ENCODE results near the gene CMTM5.
"Not testable (repeated sequence)": the region's sequence is repeated elsewhere in the genome, so short reads cannot be mapped to it uniquely, and the experiment has no call there.

Gene CMTM5

DNA sequence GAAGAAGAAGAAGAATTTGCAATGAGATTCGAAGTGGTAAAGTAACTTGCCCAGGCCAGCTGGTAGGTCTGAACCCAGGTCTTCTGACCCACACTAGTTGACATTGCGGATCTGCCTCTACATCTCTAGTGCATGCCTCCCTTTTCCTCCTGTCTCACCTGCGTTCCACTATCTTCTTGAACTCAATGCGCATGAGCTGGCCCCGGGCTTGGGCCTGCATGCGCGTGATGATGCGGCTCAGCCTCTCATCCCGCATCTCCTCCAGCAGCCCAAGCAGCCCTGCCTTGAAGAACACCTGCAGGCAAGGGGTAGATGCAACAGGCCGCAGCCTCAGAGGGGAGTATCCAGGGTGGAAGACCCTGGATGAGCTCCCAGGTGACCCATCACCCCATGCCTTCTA lies 19.3 kb downstream of the CMTM5 start:
- in situ Hi-C loops (cut with MboI; ENCODE audit: low sequenced_read_pairs), result no loop called here

DNA sequence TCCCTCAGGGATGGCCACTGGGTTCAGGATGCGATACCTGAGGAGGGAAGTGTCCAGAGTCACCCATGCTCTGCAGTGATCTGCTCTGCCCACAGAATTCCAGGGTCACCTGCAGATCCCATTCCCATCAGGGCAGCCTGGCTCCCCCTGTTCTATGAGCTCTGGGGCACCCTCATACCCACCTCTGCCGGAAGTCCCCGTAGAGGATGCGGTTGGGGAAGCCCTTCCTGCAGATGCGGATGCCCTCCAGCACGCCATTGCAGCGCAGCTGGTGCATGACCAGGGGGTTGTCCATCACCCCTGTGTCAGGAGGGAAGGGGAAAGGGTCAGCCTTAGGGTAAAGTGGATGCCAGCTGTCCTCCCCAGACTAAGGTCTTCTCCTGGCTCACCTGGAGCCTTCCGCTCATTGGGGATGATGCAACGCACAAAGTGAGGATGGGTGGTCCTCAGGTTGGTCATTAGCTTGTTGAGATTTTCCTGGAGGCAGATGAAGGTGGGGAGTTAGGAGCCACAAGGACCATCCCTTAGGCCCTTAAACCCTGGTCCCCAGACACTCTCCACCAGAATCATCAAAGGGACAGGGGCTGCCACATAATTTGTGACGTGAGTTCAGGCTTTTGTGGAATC lies 20.0 kb downstream of the CMTM5 start:
- in situ Hi-C loops (cut with MboI; ENCODE audit: low sequenced_read_pairs), result no loop called here

DNA sequence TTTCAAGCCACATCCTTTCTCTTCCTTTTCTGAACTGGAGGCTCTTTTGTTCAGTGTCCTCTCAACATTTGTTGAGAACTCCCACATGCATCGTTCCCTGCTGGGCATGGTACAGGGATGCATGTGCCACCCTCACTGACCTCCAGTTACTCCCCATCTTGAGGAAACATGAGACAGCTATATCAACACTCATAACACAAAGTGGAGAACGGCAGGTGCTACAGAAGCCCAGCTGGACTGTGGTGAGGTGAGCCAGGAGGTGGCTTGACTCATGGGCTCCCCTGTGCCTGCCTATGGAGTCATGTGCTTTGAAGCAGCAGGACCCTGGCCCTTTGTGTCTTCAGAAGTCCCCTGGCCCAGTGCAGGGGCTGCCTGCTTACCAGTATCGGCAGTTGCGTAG lies 21.5 kb downstream of the CMTM5 start:
- in situ Hi-C loops (cut with MboI; ENCODE audit: low sequenced_read_pairs), result no loop called here

DNA sequence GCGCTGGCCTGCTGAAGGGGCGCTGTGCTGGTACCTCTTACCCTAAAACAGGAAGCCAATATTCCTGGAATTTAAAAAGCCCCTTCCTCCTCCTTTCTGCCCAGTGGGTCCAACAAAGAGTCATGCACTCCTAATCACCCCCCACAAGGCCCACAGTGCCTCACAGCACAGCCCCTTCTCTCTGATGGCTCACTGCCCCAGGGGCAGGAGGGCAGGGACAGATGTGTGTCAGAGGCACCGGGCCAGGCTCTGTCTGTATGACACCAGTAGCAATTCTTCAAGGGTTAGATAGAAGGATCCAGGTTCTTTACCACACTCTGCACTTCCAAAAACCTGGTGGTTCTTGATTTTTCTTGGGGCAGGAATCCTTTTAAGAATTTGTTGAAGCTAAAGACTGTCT lies 22.3 kb downstream of the CMTM5 start:
- in situ Hi-C loops (cut with MboI; ENCODE audit: low sequenced_read_pairs), result no loop called here

DNA sequence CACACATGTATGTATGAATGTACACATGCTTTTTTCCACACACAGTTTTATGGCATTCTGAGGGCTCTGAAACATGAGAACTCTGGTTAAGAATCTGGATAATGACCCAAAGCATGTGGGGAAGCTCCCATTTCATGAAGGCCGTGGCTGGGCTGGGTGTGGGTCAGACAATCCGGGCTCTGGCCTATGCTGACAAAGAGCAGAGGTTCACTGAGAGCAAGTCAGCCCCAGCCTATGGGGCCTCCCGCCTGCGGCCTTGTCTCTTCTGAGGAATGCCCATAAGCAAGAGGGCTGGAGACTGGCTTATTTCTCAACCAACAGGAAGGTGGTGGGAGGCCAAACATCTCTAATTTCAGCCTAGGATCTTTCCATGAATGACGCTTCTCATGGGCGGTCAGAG lies 22.7 kb downstream of the CMTM5 start:
- in situ Hi-C loops (cut with MboI; ENCODE audit: low sequenced_read_pairs), result no loop called here

DNA sequence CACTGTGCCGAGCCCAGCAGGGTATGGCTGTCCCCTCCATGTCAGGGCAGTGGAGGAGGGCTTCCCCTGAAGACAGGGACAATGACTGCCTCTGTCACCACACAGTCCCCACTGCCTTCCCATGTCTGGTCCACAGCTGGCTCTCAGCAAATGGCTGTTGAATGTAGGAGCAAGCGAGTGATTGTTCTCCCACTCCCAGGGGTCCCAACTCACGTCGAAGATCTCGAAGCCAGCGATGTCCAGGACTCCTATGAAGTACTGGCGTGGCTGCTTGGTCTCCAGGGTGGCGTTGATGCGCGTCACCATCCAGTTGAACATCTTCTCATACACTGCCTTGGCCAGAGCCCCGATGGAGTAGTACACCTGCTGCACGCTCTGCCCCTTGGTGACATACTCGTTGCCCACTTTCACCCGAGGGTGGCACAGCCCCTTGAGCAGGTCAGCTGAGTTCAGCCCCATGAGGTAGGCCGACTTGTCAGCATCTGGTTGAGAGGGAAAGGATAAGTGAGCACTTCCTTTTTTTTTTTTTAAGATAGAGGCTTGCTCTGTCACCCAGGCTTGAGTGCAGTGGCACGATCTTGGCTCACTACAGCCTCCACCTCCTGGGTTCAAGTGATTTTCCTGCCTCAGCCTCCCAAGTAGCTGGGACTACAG lies 23.8 kb downstream of the CMTM5 start:
- in situ Hi-C loops (cut with MboI; ENCODE audit: low sequenced_read_pairs), result not testable (repeated sequence)

DNA sequence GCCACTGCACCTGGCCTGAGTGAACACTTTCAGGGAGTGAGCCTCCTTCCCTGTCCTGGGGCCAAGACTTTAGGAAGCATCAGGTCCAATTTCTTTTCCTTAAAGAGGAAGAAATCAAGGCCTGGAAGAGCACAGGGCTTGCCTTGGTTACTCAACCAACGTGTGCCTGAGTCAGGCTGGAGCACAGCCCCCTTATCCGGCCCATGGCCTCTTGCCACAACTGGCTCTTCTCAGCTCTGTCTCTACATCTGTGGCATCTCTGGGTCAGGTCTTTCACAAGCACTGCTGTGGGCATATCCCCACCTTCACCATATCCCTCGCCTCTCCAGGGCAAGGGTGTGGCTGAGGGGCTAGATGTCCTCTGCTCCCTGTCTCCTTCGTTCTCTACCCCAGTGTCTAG lies 24.4 kb downstream of the CMTM5 start:
- in situ Hi-C loops (cut with MboI; ENCODE audit: low sequenced_read_pairs), result no loop called here

DNA sequence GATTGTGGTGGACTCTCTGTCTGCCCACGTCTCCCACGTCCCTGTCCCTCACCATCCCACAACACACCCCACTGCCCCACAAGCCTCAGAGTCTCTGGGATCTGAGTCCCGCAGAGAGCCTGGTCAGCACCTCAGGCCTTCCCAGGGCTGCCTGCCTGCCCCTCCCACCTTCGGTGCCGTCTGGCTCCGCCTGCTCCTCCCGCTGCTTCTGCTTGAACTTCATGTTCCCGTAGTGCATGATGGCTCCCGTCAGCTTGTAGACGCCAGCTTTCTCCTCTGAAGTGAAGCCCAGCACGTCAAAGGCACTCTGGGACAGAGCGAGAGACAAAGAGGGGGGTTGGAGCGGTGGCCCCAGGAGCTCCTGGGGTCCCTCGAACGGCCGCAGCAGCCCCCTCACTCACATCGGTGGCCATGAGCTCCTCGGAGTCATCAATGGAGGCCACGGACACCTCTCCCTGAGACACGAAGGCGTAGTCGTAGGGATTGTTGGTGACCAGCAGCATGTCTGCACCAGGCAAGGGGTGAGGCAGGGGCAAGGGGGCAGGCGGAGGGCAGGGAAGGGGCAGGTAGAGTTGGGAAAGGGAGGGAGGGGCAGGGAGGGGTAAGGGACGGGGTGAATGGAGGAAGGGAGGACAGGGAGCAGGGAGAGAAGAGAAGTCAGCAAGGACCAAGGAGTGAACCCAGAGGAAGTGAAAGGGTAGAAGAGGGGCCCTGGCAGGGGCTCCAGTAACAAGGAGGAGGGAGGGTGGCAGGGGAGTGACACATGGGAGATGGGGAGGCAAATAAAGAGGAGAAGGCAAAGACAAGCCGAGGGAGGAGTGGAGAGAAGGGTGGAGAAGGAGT lies 25.7 kb downstream of the CMTM5 start:
- in situ Hi-C loops (cut with MboI; ENCODE audit: low sequenced_read_pairs), result no loop called here

DNA sequence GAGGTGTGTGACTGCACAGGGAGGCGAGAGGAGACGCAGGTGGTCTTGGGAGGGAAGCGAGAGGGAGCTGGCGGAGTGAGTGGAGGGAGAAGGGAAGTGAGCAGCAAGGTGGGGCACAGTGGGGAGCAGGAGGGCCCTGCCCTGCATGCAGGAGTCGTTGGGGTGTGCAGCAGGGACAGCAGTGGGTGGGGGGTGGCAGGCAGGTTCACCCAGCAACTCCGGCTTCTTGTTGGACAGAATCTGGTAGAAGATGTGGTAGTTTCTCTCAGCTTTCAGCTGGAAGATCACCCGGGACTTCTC lies 26.2 kb downstream of the CMTM5 start:
- in situ Hi-C loops (cut with MboI; ENCODE audit: low sequenced_read_pairs), result no loop called here

DNA sequence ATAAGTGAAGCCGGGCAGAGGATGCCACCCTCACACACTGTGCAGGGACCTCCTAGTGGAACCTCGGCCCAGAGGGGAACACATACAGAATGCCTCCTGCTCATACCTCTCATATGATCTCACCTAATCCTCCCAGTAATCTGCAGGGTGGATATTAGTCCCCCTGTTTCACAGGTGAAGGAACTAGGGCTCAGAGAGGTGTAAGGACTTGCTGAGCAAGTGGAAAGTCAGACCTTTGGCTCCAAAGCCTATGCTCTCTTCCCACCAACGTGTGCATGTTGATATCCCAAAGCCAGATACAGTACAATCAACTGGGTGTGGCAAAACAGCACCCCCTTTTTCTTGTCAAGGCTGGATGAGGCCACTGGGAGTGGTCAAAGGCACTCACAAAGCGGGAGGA lies 27.1 kb downstream of the CMTM5 start:
- in situ Hi-C loops (cut with MboI; ENCODE audit: low sequenced_read_pairs), result no loop called here

DNA sequence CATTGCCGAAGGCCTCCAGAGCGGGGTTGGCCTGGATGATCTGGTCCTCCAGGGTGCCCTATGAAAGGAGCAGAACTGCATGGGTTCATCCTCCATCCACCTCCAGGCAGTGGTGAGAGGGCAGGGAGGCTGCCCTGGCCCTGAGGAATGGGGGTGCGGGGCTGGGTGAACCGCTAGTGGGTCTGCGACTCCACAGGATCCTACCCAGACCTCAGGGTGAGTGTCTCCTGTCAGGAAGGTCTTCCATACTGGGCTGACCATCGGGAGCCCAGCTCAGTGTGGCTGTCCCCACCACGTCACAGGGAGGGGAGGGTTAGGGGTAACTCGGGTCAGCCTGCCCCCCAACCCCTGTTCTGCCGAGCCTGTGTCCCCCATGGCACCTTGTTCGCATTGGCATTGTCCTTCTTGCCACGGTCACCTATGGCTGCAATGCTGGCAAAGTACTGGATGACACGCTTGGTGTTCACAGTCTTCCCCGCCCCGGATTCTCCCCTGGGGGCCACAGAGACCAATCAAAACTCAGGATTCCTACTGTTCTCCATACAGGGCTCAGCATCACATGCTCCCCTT lies 27.6 kb downstream of the CMTM5 start:
- in situ Hi-C loops (cut with MboI; ENCODE audit: low sequenced_read_pairs), result no loop called here

DNA sequence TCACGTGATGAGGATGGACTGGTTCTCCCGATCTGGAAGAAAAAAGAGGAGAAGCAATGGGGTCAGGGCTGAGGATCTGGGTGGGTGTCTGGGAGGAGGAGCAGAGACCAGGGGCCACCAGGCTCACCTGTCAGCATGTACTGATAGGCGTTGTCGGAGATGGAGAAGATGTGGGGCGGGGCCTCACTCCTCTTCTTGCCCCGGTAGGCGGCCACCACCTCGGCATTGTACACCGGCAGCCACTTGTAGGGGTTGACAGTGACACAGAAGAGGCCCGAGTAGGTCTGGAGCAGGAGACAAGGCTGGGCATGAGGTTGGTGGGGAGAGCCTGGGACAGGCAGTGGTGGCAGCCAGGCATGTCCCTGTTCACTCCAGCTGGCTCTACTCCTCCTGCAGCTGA lies 28.2 kb downstream of the CMTM5 start:
- in situ Hi-C loops (cut with MboI; ENCODE audit: low sequenced_read_pairs), result no loop called here

DNA sequence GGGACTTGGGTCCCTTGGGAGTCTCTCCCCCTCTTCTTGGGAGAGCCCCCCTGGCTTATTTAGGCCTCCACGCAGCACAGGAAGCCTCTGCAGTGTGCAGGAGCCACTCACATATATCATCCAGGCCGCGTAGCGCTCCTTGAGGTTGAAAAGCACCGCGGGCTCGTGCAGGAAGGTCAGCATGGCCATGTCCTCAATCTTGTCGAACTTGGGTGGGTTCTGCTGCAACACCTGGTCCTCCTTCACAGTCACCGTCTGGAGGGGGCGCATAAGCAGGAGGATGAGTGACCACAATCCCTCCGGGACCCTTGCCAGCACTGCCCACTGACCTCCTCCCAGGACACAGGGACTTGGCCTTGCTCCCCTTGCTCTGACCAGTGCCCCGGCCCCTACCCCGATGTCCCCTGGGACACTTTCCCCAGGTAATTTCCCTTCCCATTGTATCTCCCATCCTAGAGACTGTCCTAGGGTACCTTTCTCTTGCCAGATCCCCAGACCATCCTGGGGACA lies 28.7 kb downstream of the CMTM5 start:
- in situ Hi-C loops (cut with MboI; ENCODE audit: low sequenced_read_pairs), result no loop called here

DNA sequence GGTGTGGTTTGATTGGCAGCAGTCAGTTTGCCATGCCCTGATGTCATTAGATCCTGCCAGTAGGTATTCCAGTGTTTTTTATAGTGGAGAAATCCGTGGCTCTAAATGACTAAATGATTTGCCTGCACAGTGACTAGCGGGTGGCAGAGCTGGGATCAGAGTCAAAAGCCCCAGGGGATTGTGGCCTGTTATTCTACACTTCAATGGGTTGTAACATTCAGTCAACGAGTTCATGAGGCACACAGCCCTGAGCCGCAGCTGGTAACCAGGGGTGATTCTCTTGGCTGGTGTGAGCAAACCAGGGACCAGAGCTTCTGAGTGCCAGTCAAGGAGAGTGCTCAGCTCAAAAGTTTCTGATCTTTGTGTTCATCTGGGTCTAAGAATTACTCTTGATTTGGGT lies 29.4 kb downstream of the CMTM5 start:
- in situ Hi-C loops (cut with MboI; ENCODE audit: low sequenced_read_pairs), result no loop called here

DNA sequence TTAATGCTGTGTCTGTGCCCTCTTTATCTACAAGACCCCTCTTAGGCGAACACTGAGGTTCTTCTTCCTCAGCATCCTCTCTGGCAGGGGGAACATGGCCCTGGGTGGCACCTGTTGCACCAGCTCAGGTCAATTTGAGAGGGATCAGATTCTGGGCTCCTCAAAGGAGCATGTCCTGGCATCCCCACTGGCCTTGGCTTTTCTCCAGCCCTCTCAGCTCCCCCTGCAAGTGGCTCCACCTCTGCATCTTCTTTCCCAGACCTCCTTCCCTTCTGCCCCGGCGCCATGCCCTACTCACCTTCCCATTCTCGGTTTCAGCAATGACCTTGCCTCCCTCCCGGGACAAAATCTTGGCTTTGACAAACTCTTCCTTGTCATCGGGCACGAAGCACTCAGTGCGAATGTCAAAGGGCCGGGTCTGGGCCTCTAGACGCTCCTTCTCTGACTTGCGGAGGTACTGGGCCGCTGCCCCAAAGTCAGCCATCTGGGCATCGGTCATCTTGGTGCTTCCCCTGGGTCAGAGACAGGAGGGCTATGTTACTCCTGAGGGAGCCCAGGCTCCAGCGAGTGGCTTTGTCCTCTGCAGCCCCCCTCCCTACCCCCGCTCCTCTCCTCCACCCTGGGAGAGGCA lies 30.0 kb downstream of the CMTM5 start:
- in situ Hi-C loops (cut with MboI; ENCODE audit: low sequenced_read_pairs), result no loop called here

DNA sequence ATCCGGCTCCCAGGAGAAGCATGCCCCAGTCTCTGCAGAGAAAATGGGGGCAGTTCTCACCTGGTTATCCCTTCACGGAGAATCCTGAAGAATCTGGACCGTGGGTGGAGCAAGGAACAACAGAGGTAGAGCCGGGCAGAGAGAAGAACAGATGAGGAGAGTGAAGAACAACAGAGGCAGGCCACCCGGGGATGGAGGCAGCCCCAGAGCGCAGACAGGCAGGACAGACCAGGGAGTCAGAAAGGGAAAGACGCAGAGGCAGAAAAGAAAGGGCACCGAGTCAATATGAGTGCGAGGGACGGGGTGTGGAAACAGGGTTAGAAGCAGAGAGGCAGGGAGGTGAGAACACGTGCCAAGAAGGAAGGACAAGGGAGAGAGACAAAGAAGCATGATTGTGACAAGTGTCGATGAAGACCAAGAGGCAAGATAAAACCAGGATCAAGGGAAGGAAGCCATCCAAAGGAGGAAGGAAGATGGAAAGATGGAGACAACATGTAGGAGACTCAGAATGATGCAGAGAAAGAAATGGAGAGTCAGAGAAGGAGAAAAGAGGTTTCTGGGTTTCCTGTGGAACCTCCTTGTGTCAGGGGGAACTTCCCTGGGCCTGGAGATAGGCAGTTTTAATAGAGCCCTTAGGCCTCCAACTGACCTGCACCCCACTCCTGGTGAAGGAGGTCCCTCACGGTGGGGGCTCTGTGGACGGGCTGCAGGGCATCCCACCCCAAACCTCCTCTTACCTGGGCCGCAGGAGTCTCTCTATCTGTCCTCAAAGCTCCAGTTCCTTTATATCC lies 30.9 kb downstream of the CMTM5 start, which contains the start of gene MYH6:
TSS of gene MYH6 (minus strand) at position 758 of the 791 bp plus-strand sequence. CDS start 1,050 bp downstream, outside the sequence.
- in situ Hi-C loops (cut with MboI; ENCODE audit: low sequenced_read_pairs), result no loop called here

DNA sequence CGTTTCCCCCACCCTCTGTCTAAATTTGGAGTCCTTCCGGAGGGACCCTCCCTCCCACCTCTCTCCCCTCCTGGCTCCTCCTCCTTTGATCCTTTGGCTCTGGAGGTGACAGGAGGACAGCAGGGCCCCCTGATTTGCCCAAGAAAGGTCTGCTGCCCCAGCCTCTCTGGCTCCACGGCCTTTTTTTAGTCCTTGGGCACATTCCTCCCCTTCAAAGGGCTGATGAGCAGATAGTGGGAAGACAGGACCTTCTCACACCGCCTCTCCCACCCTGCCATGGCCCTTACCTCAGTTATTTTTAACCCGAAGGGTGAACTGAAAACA lies 31.4 kb downstream of the CMTM5 start:
- in situ Hi-C loops (cut with MboI; ENCODE audit: low sequenced_read_pairs), result no loop called here

DNA sequence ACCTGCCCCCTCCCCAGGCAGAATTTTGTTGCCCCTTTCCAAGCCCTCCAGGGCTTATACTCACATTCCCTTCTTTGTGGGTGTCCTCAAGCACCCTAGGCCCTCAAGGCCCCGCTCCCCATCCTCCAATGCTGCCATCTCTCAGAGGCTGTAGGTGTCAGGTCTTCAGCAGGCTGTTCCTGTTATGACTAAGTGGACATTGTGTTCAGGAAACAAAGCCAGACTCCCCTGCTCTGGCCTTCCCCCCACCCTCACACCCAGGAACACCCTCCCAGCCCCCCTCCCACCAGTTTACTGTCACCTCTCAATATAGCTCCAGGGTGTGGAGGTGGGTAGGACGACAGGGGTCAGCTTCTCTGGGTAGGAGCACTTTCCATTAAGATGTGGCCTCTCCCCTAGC lies 32.6 kb downstream of the CMTM5 start:
- in situ Hi-C loops (cut with MboI; ENCODE audit: low sequenced_read_pairs), result no loop called here

DNA sequence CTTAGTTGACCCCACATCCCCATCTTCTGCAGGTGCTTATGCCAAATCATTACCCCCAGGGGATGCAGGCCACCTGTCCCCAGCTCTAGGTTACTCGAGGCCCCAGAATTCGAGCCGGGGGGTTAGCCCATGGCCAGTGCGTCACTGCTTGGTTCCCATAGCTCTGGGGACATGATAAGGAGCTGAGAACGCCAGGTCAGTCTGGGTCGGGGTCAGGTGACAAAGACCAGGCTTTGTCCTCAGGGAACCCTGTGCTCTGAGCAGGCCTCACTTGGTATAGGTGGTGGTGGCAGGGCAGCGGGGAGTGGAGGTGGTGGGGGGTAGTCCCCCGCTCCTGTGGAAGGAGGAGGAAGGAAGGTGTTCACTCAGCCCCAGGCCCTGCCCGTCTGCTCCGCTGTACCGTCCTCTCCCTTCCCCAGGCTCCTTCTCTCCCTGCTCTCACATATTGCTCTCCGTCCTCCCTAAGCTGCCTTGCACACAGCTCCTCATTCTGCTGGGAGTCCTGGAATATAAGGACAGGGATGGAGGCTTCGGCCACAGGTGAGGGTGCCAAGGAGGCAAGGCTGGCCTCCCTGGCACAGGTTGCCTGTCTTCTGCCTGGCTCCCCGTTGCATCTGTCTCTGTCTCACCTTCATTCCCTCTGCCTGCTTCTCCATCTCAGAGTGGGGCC lies 33.3 kb downstream of the CMTM5 start:
- in situ Hi-C loops (cut with MboI; ENCODE audit: low sequenced_read_pairs), result no loop called here

Measured in HL-60/S4 (cell line).